Measurements from ENCODE around the gene SIRT2.

DNA sequence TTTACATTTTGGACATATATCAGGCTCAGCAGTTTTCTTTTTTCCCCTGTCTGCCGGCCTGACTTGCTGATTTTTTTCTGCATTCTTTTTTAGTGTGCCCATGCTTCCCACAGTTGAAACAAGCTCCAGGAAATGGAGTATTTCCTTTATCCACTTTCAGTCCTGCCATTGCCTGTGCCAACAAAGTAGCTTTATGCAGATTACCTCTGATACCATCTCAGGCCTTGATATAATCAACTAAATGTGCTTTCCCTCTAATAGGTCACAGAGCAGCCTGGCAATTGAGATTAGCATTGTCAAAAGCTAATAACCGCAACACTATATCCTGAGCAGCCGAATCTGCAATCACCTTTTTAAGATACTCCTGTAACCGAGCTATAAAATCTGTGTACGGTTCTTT lies 40.5 kb upstream of the SIRT2 start:
- TF ChIP-seq CTCF (IDR thresholded peaks at IDR 0.05) = no peak
- TF ChIP-seq POLR2A (IDR thresholded peaks at IDR 0.05) = no peak

Data from body of pancreas (tissue), 4 donors.